H4 (cell line): ENCODE measurements around the gene RAI1. TPM values are rescaled to one million over a fixed set of nuclear protein-coding genes. Genes with fewer than 3 reads are reported as not detected.
"Not testable (repeated sequence)": the region's sequence is repeated elsewhere in the genome, so short reads cannot be mapped to it uniquely, and the experiment has no call there.

Experiments used
- DNase-seq: peaks from one replicate; pipeline ENCODE4 v3.0.0-alpha.2; 2015; ENCODE audit warnings: low spot score
- total RNA-seq: library from RNA; depleted of rRNA; stranded (reverse); fragments of >200 nt; shearing (Covaris generic); gene quantifications from 2 replicates; pipeline ENCODE4 v1.2.3, GENCODE V29; 2014

Gene RAI1
- total RNA-seq, 1 experiment from 2014 or later, result 2.4 TPM

- DNase-seq, result no peak
Measured at GRCh38 chr17:17800504-17801021, 119.3 kb downstream of the RAI1 start.

DNA sequence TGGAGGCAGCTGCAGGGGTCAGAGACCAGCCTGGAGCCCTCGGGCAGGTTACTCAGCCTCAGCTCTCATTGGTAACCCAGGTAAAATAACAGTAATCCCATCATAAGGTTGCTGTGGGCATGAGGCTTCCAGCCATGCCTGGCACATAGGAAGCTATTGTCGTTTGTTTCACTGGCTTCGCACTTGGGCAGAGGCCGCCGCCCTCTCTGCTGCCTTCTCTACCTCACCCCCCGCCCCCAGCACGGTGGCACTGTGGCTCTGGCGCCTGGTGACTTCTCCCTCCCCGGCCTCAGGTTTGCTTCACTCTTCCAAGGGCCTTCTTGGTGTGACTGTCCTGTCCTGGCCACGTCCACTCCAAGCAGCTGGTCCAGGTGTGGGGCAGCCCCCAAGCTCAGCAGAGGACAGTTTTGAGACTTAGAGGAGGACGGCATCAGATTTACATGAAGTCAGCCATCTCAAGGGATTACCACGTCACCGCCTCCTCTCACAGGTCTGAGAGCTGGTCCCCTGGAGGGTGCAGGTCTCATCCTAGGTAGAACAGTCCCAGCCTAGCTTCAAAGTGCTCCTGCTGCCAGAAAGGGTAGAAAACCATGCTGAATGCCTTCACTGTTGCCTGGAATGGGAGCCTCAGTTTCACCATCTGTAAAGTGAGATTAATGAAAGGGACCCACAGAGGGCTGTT, 120.7 kb downstream of the RAI1 start:
- DNase-seq, result no peak

- DNase-seq, result no peak
Measured at GRCh38 chr17:17804007-17804406, 122.7 kb downstream of the RAI1 start.

- DNase-seq, result no peak
Measured at GRCh38 chr17:17805575-17805974, 124.3 kb downstream of the RAI1 start.

- no peak for DNase-seq
Measured at GRCh38 chr17:17806035-17806434, 124.8 kb downstream of the RAI1 start.

DNA sequence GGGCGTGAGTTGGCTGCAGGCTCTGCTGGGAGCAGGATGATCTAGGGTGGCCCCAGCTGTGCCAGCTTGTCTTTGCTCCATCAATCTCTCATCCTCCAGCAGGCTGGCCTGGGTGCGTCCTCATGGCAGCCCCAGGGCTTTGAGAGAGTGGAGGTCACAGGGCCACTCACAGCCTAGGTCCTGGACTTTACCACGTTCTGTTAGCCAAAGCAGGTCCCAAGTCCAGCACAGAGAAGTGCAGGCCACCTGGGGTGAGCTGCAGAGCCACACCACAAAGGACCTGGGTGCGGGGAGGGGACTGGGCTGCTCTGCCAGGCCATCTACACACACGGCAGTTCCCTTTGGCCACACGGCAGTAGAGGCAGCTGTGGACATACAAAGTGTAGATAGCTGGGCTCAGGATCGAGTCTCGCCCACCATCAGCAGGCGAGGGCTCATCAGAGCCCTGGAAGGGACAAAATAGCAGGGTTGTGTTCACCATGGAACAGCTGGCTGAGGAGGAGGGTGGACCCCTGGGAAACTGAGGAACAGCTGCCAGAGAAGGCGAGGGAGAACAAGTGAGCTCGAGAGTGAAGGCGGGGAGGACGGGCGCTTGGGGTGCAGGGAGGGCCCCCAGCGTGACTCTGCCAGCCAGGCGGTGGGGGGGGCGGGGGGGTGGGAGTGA, 125.5 kb downstream of the RAI1 start:
- no peak for DNase-seq

GRCh38 chr17:17807440-17807839, 126.2 kb downstream of the RAI1 start:
- DNase-seq, result no peak

DNA sequence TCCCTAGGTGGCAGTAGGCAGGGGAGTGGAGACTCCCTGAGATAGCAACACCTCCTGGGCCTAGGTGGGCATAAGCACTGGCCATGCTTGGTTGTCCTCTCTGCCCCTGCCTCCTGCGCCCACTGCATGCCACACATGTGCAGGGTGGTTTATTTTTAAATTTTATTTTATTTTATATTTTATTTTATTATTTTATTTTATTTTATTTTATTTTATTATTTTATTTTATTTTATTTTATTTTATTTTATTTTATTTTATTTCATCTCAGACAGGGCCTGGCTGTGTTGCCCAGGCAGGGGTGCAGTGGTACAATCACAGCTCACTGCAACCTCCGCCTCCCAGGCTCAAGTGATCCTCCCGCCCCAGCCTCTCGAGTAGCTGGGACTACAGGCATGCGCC, 126.9 kb downstream of the RAI1 start:
- not testable (repeated sequence) for DNase-seq

DNA sequence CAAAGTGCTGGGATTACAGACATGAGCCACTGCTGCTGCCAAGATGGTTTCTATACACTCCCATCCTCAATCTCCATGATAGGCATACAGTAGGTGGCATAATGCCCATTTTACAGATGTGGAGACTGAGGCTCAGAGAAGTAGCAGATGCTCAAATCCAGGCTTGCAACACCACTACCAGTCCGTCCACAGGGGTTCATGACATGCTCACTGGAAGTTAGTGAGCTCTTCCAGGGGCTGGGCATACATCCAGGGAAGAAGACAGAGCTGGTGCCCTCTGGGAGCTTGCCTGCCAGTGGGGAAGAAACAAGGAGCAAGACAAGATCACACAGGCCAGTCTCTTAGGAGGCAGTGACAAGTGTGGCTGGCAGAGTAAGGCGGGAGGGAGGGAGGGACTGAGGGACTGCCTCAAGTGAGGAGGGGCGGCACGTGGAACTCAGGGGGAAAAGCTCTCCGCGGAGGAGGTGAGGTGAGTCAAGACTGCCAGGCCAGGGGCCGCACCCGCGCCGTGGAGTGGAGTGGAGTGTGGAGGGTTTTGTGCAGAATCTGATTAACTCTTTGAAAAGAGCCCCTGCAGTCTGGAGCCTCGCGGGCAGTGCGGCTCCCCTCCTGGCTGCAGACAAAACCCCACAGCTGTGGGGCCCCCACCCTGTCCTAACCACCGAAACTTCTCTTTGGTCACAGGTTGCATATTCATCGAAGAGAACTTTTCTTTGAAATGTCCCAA, 127.6 kb downstream of the RAI1 start:
- no peak for DNase-seq

DNA sequence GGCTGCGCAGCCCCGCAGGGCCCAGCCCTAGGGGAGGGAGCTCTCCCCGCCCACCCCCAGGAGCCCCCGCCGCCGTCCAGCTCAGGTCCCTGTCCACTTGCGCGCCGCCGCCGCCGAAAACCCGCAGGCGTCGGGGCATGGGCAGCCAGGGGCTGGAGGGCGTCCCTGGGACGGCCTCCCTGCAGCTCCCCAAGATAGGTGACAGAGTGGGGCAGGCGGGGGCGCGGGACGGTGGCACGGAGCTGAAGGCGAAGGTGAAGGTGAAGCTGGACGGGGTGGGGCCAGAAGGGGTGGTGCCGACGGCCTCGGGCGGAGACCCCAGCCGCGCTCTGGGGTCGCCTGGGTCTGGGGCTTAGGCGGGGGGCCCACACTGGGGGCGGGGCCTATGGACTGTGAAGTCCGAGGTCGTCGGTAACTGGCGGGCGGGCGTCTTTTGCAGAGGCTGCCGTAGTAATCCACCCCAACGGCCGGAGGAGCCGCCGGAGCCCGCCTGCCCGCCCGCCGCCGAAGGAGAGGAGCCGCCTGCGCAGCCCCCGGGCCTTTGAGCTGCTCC, 128.3 kb downstream of the RAI1 start:
- no peak for DNase-seq

DNA sequence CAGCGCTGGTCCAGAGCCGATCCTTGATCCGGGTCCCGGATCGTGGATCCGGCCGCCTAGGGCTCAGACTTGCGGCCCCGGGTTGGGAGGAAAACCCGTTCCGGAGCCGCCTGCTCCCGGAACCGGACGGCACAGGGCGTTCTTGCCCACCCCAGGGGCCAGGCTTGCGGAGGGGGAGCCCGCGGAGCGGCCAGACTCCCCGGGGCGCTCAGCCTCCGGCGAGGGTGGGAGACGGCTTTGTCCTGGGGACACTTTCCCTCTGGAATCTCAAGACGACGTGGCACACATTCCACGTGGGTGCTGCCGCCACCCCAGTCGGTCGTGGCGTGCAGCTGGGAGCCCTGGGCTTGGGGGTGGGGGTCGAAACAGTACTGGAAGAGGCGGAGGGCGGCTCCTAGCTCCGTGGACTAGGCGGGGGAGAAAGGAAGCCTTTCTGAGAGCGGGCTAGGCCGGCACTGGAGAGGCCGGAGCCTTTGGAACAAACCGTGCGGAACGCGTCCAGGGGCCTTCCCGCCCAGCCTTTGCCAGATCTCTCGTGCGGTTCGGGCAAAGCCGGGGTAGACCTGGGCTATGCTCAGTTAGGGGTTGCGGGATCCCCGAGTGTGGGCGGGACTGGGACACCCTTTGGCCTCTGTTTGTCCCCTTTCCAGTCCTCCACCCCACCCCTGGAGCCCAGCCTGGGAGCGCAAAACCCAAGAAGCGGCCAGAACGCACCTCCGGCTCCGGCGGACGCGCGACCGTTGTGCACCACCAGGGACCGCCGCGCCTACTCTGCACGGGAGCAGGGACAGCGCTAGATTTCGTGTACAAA, 129.0 kb downstream of the RAI1 start:
- no peak for DNase-seq

GRCh38 chr17:17810895-17811248, 129.6 kb downstream of the RAI1 start:
- DNase-seq, result no peak

DNA sequence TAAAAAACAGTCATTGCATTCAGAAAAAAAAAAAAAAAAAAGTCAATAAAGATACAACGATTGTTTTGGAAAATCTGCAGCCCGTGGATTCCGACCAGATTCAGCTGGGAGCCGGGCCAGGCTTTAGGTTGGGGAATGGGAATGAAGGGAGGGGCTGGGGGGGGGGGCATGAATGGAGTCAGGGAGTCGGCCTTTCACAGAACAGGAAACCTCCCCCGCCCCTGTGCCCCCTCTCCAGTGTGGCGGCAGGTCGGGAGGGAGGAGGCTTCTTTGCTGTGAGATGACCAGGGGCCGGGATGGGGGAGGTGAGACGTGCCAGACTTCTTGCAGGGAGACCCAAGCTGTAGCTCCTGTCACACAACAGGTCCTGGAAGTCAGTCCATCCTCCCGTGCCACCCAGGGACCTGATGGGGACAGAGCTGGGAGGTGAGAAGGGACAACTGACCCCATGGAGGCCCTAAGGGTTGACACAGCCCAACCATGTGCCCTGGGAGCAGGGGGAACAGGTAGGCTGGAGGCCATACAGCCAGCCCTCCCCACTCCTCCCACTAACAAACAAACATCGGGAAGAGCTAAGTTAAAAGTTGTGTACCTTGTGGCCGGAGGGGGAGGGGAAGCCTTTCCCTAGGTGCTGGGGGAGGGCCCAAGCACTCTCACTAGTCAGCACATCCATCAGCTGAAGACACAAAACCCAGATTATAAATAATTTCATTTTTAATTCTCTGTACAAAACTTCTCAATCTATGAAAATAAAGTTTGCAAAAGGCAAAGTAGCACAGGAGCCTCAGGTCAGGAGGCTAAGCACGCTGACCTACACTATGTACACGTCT, 130.3 kb downstream of the RAI1 start:
- no peak for DNase-seq

GRCh38 chr17:17812211-17813054, 131.2 kb downstream of the RAI1 start:
- DNase-seq, result no peak

DNA sequence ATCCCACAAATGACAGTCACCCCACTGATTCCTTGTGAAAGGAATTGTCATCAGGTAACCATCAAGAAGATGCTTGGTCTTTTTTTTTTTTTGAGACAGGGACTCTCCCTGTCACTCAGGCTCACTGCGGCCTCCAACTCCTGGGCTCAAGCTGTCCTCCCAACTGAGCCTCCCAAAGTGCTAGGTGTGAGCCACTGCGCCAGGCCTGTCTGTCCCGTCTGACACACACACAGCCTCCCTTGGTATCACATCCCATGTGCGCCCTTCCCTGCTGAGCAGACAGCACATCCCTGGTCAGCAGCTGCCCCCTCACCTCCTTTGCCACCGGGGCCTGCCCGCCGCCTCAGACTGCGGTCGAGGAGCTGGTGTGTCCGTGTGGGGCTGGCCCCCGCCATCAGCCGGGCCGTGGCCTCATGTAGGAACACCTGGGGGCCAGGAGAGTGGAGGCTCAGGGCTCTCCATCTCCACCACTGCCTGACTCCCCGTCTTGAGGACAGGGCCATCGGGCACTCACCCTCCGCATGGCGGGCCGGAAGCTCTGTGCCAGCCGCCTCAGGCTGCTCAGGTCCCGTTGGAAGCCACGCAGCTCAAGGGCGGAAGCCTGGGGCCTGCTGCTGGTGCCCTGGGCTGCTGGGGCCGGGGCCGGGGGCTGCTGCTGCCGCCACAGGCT, 131.9 kb downstream of the RAI1 start:
- no peak for DNase-seq

DNA sequence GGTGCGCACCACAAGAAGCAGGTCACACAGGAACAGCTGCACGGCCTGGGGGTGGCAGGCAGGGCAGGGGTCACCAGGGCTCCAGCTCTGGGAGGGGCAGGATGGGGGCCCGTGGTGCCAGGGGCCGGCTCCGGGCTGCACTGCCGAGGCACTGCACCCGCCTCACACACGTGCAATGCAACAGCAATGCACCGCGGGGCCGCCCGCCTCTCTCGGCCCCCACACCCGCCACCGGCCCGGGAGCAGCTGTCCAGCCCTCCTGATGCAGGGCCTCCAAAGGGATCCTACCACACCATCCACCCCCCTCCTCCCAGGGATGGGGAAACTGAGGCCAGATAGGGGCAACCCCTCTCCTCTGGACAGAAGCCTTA, 132.5 kb downstream of the RAI1 start:
- DNase-seq, result no peak

- no peak for DNase-seq
Measured at GRCh38 chr17:17814162-17815061, 133.2 kb downstream of the RAI1 start.

DNA sequence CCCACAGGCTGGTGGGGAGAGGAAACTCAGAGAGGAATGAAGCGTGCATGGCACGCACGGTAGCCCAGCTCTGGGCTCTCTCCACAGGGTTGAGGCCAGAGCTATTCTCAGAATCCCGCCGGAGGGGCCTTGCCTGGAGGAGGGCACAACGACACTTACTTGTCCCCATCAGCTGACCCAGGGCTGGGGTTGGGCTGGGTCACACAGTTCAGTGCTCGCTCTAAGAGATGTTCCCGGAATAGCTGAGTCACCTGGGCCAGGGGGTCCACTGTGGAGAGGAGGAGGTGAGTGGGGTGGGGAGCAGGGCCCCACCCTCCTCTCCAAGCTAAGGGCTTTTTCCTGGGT, 133.8 kb downstream of the RAI1 start:
- no peak for DNase-seq
